Calu3 (cell line): ENCODE measurements around the gene IL1A. TPM values are rescaled to one million over a fixed set of nuclear protein-coding genes. Genes with fewer than 3 reads are reported as not detected.

ENCODE experiments used
- BruUV-seq: library from RNA; stranded (reverse); fragments of 400-500 nt; replicated peaks from 2 replicates; lab custom pipeline; 2021; lab: Mats Ljungman, UMichigan
- CTCF ChIA-PET: fragments of 300-600 bp; sonication (Branson Sonifier 250); formaldehyde crosslinking; loops from one replicate; lab custom pipeline; 2022; ENCODE audit warnings: antibody characterized with exemption; lab: Charles Lee
- DNase-seq: peaks from one replicate; pipeline ENCODE4 v3.0.0; 2022
- H3K27ac Mint-ChIP-seq: one replicate; pipeline ENCODE4 v1.8.0; 2022; ENCODE audit warnings: mixed read lengths; ENCODE audit not compliant: unreplicated experiment
- H3K27me3 Mint-ChIP-seq: one replicate; pipeline ENCODE4 v1.8.0; 2022; ENCODE audit warnings: mixed read lengths; ENCODE audit not compliant: unreplicated experiment
- H3K36me3 Mint-ChIP-seq: one replicate; pipeline ENCODE4 v1.8.0; 2022; ENCODE audit warnings: mild to moderate bottlenecking, moderate library complexity, mixed read lengths; ENCODE audit not compliant: insufficient read depth, unreplicated experiment
- H3K4me1 Mint-ChIP-seq: one replicate; pipeline ENCODE4 v1.8.0; 2022; ENCODE audit warnings: mild to moderate bottlenecking, low read depth, mixed read lengths; ENCODE audit not compliant: unreplicated experiment
- H3K4me3 Mint-ChIP-seq: one replicate; pipeline ENCODE4 v1.8.0; 2022; ENCODE audit warnings: mild to moderate bottlenecking, low read depth, moderate library complexity, mixed read lengths; ENCODE audit not compliant: unreplicated experiment
- H3K9me3 Mint-ChIP-seq: one replicate; pipeline ENCODE4 v1.8.0; 2022; ENCODE audit warnings: low read depth, mixed read lengths; ENCODE audit not compliant: unreplicated experiment
- intact Hi-C: fragments of 100-400 bp; cut with micrococcal nuclease; formaldehyde crosslinking; loops from one replicate; pipeline ENCODE4 v1.10.0; 2022; ENCODE audit not compliant: unreplicated experiment
- total RNA-seq: library from RNA; stranded (reverse); gene quantifications from 2 replicates; pipeline ENCODE4 v1.2.3, GENCODE V29; 2022
- TF ChIP-seq, protein P1 (sequence below): fragments of 200-600 bp; IDR thresholded peaks from one replicate; pipeline ENCODE4 v1.8.0; 2022; ENCODE audit warnings: antibody characterized with exemption; ENCODE audit not compliant: unreplicated experiment

The IL1A gene
- total RNA-seq, 1 experiment from 2014 or later, result 14.4 TPM

DNA sequence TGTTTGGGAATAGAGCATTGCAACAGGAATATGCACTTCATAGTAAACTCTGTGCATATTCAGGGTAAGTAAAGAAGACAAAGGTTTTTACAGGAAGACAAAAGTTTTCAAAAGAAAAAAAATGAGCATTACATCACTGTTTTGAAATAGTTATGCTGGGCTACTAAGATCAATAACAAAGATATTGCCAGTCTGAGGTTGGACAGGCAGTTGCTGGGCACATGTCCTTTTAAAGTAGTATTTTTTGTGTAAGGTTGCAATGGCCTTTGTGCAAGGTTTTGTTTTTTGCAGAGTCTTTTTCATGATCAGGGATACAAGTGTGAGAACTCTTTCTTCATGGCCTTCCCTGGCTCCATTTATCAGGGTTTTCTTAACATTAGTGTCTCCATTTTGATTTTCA is 36.0 kb upstream of the IL1A start:
- BruUV-seq, result no TSS peak
- no peak overlapping the region for H3K27ac Mint-ChIP-seq
- peaks cover 2% of the 10 kb centered on the region for H3K9me3 Mint-ChIP-seq
- no peak overlapping the region for H3K4me3 Mint-ChIP-seq
- no peaks in the 10 kb centered on the region for H3K27me3 Mint-ChIP-seq
- peaks cover 80% of the 10 kb centered on the region for H3K4me1 Mint-ChIP-seq
- TF ChIP-seq, protein P1, sequence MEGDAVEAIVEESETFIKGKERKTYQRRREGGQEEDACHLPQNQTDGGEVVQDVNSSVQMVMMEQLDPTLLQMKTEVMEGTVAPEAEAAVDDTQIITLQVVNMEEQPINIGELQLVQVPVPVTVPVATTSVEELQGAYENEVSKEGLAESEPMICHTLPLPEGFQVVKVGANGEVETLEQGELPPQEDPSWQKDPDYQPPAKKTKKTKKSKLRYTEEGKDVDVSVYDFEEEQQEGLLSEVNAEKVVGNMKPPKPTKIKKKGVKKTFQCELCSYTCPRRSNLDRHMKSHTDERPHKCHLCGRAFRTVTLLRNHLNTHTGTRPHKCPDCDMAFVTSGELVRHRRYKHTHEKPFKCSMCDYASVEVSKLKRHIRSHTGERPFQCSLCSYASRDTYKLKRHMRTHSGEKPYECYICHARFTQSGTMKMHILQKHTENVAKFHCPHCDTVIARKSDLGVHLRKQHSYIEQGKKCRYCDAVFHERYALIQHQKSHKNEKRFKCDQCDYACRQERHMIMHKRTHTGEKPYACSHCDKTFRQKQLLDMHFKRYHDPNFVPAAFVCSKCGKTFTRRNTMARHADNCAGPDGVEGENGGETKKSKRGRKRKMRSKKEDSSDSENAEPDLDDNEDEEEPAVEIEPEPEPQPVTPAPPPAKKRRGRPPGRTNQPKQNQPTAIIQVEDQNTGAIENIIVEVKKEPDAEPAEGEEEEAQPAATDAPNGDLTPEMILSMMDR, result no peak
- H3K36me3 Mint-ChIP-seq, result peaks cover 19% of the 10 kb centered on the region
- intact Hi-C loops, result no loop called here
- CTCF ChIA-PET, result no interaction called here
- no peak for DNase-seq

- peaks cover 11% of the 10 kb centered on the region for H3K36me3 Mint-ChIP-seq
- TF ChIP-seq, protein P1, result no peak
- no TSS peak for BruUV-seq
- no peak overlapping the region for H3K4me3 Mint-ChIP-seq
- intact Hi-C loops, result no loop called here
- no peak for DNase-seq
- peaks cover 73% of the 10 kb centered on the region for H3K4me1 Mint-ChIP-seq
- peak overlapping the region; percentile 42 for H3K27ac Mint-ChIP-seq
- H3K27me3 Mint-ChIP-seq, result no peaks in the 10 kb centered on the region
- peaks cover 2% of the 10 kb centered on the region for H3K9me3 Mint-ChIP-seq
- CTCF ChIA-PET, result no interaction called here
These were observed 34.8 kb upstream of the IL1A start for GRCh38 chr2:112819081-112819480.

GRCh38 chr2:112818094-112818902 is 34.0 kb upstream of the IL1A start:
- Mint-ChIP-seq H3K36me3 (peaks cover 6% of the 10 kb centered on the region), H3K9me3 (peaks cover 1% of the 10 kb centered on the region), H3K27ac (peak overlapping the region; percentile 42), H3K4me1 (peaks cover 73% of the 10 kb centered on the region), H3K27me3 (no peaks in the 10 kb centered on the region), H3K4me3 (no peak overlapping the region)
- BruUV-seq, result no TSS peak
- intact Hi-C loops, result no loop called here
- CTCF ChIA-PET, result interaction anchor here (0.6 to 1.6 kb wide), 5 partner anchors 16 to 123 kb away, joined by 3 to 5 read pairs (median 4); no protein-coding TSS in a partner anchor
- peak; percentile 41 for DNase-seq
- TF ChIP-seq, protein P1, result no peak

DNA sequence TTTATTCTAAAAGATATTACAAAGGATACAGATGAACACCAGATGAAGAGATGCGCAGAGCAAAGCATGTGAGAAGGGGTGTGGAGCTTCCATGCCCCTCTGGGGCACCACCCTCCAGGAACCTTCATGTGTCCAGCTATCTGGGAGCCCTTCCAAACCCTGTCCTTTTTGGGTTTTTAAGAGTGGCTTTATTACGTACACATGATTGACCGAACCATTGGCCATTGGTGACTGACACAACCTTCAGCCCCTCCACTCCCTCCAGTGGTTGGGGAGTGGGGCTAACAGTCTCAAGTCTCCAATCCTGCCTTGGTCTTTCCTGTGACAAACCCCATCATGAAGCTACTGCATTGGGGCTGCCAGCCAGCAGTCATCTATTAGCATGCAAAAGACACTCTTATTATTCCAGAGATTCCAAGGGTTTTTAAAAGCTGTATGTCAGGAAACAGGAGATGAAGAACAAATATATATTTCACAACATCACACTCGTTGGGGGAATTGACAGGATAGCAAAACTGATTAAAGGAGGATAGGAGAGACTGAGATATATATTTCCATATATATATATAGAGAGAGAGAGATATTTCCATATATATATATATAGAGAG is 32.9 kb upstream of the IL1A start:
- CTCF ChIA-PET, result interaction anchor here (0.6 to 1.6 kb wide), 3 partner anchors 18 to 83 kb away, joined by 4 to 5 read pairs (median 4); no protein-coding TSS in a partner anchor
- Mint-ChIP-seq H3K4me3 (no peak overlapping the region), H3K9me3 (no peaks in the 10 kb centered on the region), H3K4me1 (peaks cover 73% of the 10 kb centered on the region), H3K27me3 (no peaks in the 10 kb centered on the region), H3K27ac (peak overlapping the region; percentile 55), H3K36me3 (peaks cover 12% of the 10 kb centered on the region)
- intact Hi-C loops, result no loop called here
- TF ChIP-seq, protein P1, result no peak
- no peak for DNase-seq
- no TSS peak for BruUV-seq
